ENCODE results near the gene KSR1.

The KSR1 gene

DNA sequence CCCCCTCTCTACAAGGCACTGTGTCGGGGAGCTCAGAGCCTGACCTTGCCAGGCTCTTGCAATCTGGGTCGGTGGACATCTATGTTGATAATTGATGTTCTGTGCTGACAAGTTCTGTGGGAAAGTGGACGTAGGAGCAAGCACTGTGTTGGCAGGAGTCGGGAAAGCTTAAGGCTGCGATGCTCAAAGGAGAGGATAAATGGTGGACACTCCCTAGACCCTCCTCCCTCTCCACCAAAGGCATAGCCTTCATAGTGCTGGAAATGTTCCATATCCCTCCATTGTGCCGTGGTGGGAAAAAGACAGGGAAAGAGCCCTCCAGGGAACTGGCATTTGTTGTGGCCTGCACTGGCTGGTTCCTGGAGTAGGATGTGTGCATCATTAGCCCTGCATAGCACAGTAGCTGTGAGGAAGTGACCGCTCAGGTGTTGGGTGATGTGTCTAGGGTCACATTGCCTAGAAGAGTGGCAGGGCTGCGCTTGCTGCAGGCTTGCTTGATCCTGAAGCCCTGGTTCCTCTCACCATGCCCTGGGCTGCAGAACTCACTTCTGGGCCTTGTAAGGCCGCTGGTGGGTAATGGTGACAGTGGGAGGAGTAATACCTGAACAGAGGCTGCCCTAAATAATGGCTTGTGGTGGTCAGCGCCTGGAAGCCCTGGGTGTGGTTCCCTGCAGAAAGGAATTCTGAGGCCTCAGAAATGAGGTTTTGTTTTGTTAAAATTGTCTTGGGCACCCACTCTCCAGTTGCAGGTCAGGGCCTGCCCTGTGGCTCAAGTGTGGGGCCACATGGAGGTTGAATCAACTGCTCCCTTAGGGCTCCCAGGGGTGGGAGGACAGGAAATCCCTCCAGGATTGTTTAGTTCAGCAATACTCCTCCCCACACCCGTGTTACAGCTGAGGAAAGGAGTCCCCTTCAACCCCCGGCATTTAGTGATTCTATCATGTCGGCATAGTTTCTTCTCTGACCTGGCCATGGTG, 62.6 kb downstream of the KSR1 start:
- FAIRE-seq: no peak

DNA sequence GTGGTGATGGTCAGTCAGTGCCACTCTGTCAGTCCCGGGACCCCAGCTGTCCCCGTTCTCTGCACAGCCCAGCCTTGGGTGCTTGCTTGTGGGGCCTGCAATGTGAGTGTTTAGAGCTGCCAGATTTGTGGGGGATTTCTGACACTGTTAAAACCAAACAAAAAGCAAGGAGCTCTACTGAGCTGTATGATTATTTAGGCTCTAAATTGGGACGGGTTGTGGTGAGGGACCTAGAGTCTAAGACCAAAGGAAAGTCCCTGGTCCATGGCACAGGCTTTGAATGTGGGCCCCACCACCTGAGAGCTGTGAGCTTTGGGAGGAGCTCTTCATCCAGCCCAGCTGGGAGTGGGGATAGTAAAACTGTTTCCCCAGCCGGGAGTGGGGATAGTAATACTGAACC, 63.3 kb downstream of the KSR1 start:
- FAIRE-seq: no peak

DNA sequence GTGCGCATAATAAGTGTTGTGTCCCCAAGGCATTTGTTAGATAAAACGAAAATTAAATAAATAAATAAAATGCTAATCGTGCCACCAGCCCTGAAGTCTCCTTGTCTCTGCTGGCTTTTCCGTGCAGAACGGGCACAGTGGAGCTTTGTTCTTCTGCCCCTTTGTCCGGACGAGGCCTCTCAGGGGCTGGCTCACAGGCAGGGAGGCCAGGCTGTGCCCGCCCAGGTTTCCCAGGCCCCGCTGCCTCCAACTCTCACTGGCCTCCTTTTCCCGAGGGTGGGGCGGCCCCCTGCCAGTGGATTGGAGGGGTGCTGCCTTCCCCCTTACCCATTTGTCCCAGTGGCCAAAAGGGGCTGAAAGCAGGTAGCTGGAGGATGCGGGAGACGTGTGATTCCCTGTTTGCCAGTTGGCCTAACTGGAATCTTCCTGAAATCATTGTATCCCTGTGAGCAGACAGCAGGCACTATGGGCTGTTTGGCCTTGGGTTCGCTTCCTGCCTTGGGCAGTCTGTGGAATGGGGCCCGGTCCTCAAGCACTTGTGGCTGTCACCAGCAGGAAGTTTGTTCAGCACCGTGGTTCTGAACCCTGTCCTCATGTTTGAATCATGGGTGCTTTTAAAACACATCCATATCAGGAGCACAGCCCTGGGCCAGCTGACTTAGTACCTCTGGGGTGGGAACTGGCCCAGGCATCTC, 64.4 kb downstream of the KSR1 start:
- no peak for FAIRE-seq

DNA sequence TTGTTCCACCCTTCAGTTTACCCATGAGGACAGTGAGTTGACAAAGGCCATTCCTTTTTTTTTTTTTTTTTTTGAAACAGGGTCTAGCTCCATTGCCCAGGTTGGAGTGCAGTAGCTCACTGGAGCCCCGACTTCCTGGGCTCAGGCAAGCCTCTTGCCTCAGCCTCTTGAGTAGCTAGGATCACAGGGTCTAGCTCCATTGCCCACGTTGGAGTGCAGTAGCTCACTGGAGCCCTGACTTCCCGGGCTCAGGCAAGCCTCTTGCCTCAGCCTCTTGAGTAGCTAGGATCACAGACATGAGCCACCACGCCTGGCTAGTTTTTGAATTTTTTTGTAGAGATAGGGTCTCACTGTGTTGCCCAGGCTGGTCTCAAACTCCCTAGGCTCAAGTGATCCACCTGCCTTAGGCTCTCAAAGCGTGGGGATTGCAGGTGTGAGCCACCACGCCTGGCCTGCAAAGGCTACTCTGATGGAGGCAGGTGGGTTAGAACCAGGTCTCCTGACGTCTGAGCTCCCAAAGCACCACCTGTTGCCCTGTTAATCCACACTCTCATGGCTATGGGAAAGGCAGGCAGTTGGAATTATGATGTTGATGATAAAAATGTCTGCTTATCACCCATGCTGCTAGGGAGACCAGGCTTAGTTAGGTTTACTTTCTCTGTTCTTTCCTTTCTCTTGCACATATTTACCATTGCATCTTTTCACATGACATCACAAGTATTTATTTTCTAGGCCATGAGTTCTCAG, 65.2 kb downstream of the KSR1 start:
- FAIRE-seq: no peak

DNA sequence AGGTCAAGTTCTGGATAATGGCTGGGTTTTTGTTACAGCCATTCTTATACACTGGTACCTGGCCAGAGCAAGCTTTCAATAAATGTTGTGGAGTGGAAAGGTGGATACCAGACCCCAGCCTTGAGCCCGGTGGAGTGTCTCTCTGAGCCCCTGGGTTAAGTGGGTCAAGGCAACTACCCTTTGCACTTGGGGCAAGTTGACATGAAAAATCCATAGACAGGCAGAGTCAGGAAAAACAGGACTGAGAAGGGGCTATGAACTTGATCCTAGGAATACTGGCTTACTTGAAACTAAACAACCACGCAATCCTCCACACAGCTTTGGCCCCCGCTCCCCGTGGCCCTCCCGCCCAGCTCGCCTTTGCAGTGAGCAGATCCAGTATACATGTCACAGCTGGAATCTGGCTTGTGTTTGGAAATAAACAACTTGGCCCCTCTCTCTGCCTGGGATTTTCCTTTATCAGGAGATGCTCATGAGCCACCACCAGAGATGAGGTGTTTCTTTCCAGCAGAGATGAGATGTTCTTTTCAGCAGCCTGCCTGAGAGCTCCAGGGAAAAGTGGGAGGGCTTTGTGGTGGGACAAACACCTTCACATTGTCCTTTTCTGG, 65.9 kb downstream of the KSR1 start:
- FAIRE-seq: no peak

DNA sequence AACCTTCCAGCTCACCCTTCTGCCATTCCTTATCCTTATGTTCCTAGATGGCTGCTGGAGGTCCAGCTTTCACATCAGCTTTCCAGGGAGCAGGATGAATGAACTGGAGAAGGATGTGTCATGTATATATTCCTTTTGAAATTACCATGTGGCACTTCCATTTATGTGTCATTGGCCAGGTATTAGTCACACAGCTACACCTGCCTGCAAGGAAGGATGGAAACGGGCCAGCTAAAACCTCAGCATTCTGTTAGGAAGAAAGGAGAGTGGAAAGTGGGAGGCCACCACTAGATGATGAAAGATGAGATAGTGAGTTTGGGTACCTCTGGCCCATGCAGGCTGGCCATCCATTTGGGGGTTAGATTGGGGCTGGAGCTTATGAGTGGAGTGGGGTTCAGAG, 67.5 kb downstream of the KSR1 start:
- no peak for FAIRE-seq

DNA sequence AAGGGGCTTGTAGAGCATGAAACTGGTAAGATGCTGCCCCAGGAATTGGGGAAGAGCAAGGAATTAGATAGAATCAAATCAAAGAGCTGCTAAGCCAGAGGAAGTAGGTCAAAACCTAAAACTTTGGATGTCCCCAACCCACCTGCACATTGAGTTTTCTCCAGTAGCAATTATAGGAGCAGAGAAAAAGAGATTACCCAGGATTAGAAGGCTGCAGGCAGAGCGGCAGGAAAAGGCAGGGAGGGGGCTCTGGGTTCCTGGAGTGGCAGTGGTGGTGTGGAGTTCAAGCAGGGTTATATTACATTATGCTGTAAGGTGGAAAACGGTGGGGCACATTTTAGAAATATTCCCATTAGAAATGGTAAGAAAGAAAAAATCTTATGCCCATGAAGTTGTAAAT, 68.3 kb downstream of the KSR1 start:
- FAIRE-seq: no peak

DNA sequence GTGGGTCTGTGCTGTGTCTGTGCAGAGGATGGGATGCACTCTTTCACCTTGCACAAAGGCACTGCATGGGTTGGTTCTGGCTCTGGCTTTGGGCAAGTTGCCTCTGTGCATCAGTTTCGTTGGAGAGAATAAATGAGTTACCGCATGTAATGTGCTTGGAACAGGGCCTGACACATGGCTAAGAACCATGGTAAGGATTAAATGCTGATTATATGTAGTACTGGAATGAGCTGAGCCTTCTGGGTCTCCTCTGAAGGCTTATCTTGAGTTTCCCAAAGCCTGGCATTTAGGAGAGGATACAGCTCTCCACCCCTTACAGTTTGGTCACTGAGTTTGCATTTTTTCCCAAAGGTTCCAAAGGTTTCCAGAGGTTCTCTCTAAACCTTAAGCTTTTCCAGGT, 69.1 kb downstream of the KSR1 start:
- FAIRE-seq: no peak

DNA sequence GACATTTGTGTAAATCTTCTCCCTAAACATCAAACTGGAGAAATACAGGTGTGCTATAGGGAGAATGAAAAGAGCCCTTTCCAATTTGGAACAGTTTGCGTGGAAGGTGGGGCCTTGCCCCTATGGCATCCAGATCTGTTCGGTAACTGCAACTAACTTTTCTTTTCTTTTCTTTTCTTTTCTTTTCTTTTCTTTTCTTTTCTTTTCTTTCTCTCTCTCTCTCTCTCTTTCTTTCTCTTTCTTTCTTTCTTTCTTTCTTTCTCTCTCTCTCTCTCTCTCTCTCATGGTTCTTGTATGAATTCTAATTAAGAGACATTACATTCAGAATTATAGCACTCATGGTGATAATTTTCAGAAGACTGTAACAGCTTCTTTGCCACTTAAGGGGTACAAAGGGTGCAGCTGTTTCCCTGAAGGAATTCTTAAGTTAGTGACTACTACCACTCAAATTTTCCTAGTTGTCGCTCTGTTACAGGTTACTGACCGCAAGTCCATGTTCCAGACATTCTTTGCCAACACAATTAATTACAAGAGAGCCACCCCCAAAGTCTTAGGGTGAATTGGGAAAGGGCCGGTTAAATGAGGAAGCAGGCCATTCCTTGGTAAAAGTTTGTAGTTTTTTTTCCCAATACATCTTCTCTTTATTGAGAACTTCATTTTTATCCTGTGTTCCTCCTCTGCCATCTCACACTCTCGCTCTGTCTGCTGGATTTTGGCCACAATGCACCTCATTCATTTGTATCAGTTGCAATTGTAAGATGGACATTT, 69.8 kb downstream of the KSR1 start:
- FAIRE-seq: no peak

DNA sequence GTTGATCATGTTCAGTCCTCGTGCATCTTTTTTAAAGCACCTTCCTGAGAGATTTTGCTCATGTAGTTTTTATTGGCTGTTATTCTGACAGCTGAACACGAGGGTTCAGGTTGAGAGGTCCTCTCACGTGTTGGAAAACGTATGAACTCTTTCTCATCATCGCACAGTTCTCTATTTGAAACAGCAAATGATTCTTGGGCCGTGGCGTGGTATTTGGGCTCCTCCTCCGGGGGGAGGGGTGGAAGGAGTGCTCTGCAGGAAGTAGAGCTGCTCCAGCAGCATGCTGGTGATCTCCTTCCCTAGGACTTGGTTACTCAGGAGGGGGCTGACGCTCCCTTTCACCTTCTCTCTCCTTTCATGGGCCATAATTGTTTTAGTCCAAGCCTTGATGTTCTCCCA, 70.4 kb downstream of the KSR1 start:
- no peak for FAIRE-seq

DNA sequence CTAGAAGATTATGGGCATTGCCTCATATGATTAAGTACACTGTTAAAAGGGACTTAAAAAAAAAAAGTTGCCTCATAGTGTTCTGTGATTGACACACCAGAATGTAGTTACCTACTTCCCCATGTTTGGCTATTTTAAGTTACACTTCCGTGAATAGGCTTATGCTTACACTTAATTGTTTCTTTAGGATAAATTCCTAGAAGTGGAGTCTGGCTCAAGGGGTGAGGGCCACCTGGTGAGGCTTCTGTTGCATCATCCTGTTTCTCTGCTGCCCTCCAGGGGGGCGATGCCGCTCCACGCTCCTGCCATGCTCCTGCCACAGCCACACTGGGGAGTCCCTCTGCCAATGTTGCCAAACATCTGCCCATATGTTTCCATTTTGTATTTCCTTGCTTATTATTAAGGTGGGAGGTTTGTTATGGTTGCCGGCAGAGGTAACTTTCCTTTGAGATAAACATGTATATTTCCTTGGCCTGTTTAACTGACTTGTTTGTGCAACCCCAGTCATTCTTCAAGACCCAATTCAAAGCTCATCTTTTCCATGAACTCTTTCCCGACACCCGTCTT, 73.1 kb downstream of the KSR1 start:
- FAIRE-seq: no peak

DNA sequence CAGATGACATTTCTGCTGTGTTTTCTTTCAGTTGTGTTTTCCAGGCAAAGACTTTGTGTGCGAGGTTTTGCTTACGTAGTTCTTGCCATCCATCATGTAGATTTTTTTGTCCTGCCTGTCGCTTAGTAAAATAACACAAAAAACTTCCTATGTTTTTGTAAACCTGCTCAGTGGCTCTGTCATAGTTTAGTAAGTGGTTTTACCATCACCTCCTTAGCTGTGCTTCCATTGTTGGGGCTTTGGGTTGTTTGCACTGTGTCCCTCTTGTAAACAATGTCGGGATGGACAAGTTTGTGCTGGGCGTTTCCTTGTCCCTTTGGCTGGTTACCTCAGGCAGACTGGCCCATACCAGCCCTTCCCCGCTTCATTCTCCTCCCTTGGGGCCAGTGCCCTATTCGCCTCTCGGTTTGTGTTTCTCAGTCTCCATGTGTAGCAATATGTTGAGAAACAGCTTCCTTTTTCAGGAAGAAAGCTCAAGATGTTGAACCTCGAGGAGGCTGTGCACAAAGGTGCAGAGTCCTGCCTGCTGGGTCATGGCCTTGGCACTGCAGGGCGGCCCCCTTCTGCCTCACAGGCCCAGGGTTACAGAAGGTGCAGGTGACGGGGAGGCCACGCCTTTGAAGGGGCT, 74.6 kb downstream of the KSR1 start:
- FAIRE-seq: no peak

DNA sequence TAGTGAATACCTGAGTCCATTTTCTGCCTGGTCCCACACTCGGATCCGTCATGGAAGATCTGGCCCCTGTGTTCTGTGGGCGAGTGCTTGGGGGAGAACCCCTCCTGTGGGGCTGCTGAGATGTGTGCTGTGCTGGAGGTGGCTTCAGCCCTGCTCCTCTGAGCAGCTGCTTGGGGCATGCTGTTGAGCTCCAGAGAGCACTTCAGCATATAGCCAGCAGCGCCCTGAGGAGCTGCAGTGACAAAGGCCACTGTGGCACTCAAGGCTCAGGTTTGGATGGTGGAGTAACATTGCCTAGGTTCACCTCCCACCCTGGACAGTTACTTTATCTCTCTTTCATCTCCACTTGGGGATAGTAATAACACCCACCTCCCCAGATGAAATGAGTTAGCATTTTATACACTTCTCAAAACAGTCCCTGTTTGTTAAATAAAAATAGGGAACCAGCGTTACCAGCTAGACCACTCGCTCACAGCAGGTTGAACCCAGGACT, 75.3 kb downstream of the KSR1 start:
- FAIRE-seq: no peak

DNA sequence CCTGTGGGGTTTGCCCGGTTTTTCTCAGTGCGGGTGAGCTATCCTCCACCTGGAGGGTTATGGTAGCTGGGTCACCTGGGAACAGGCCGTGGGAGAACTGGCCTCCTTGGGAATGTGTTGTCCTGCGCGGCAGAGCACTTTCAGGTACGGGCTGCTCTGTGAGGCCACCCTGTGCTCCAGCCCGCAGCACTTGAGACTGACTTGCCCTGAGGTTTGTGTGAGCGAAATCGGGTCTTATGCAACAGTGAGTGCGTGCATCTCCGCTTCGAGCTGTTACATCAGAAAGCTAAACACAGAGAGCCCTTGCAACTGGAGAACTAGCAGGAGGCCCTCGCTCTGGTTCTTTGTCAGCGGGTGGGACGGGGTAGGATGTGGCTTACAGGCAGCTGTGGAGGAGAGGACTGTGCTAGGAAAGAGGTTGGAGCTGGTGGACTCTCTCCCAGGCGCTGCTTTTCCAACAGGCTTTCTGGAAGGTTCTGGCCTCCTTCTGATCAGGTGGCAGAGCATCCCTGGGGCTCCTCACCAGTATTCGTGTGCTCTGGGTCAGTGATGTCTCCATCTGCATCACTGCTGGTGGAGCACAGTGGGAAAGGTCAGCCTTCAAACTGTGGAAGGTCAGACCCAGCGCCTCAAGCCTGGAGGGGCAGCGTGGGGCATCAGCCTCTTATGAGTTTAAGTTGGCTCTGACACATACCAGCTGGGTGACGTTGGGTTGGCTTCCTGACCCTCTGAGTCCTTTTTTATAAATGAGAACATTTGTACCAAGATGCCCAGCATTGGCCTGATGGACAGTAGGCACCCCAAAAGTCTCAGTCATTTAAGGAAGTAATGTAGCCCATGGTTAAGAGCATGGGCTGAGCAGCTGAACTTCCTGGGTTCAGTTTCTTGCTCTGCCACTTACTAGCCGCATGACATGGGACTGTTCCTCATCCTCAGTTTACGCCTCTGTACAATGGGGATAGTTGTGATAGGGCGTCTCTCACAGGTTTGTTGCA, 76.3 kb downstream of the KSR1 start:
- no peak for FAIRE-seq

DNA sequence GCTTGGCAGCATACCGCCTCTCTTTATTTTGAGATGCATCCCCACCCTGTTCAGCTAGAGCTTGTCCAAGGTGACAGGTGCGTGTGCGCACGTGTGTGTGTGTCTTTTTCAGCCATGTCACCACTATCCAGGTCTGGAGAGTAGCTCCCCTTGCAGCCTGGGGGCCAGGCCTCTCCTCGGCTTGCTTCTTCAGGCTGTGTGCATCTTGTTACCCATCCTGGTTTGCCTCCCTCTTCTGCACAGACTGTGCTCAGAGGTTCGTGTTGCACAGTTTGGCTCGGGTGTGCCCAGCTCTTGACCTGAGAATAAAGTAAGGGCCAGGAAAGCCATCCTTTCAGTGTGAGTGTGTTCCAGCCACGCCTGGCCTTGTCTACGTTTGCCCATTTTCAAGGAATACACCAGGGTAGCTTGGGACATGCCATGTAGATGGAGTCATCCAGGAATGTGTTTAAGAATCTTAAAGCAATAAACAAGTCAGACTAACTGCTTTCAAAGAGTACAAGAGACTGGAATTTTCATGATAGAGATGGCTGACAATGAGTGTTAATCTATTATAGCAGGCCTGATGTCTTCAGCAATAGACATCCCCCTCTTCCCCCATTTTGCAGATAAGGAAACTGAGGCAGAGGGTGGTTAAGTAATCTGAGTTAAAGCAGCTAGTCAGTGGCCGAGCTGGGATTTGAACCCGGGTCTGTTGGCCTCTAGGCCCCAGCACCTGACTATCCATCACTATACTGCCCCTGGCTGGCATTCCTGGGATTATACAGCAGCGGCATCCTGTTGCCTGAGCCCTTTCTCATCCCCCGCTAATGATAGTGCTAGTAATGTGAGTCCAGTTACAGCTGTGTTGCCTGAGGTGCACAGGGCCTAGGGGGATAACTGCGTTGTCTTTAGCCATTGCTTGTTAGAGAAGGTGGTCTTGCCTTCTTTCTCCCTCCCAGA, 77.9 kb downstream of the KSR1 start:
- FAIRE-seq: no peak

DNA sequence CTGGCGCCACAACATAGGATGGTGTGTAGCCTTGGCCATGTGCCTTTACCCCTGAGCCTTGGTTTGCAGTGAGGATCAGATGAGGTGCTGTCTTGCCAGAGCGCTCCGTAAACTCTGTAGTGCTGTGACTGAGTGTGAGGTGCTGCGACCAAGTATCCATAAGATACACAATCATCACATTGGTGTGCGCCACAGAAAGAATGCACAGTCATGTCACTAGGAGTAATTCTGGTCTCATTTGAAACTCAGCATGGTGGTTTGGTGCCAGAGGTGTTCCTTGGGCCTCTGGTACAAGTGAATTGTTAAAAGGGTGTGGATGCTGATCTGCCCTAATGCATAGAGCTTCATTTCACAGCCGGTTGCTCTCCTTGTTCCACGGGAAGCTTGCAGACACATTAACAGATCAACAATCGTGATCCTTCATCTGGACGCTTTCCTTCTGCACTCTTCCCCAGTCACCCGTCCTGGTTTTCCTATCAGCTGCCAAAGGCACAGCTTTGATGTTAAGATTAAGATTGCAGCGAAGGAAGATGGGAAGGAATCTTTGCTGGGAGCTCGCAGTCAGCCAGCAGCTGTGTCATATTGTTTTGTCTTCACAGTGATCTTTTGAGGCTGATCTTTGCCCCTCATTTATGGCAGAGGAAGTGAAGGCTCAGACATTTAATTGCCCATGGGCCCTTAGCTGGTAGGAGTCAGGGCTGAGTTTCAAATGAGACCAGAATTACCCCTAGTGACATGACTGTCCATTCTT, 79.1 kb downstream of the KSR1 start:
- no peak for FAIRE-seq

DNA sequence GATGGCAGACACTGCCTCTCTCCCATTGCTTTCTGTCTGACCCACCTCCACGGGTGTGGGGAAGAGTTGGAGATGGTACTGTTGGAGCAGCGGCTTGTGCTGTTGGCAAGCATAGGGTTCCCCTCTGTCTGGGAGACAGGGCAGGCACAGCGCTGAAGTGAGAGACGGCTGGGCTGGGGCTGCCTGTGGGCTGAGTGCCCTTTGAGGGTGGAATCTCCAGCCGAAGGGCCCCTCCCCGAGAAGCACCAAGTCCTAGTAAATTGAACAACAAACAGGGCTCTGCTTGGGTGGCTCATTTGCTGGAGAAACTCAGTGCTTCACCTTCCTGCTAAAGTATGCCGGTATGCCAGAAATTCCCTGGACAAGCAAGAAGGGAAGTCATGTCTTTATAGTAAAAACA, 79.7 kb downstream of the KSR1 start:
- no peak for FAIRE-seq

DNA sequence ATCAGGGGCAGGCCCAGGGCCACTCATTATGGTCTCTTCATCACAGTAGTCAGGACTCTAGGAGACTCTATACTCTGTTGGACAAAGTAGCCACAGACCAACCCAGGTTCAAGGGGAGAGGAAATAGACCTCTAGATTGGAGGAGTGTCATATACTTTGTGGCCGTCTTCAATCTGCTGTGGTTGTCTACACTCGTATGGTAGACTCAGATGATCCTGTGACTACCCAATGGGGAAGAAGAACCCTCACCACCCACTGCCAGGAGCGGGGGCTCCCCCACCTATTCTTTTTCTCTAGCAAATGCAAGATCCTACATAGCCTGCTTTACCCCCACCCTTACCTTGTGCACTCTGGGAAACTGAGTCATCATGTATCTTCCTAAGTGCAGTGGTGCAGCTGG, 80.5 kb downstream of the KSR1 start:
- no peak for FAIRE-seq

All from colon (tissue), 2 donors.